Stimulated activated naive CD4-positive, alpha-beta T cell (primary cell): ENCODE data around the gene TNN.
"Not testable (repeated sequence)": the region's sequence is repeated elsewhere in the genome, so short reads cannot be mapped to it uniquely, and the experiment has no call there.

Experiments
- DNase-seq, 6 experiments: peaks; one replicate each; lab custom pipeline; 2025; lab: John Stamatoyannopoulos, UW

Gene TNN

GRCh38 chr1:175067362-175068106 lies at the start of gene TNN:
TNN (plus strand) TSS chr1:175067833; CDS start chr1:175077419, 9,586 bp downstream.
- DNase-seq: no peak

- DNase-seq: no peak
These were observed 48.1 kb upstream of the TNN start for GRCh38 chr1:175019524-175019923.

- DNase-seq: peak; percentile 95 to 98 (median 97)
These were observed 44.4 kb upstream of the TNN start, which contains the start of gene MRPS14 for GRCh38 chr1:175023043-175023921. MRPS14 (minus strand) TSS chr1:175023425; CDS start chr1:175023408, 17 bp downstream.

GRCh38 chr1:175023922-175024242 lies 43.8 kb upstream of the TNN start:
- not testable (repeated sequence) for DNase-seq

- no peak for DNase-seq
These were observed 42.9 kb upstream of the TNN start for GRCh38 chr1:175024773-175025172.

- no peak for DNase-seq
These were observed 33.7 kb upstream of the TNN start for GRCh38 chr1:175033953-175034352.

GRCh38 chr1:175034775-175035174 lies 32.9 kb upstream of the TNN start:
- no peak for DNase-seq

GRCh38 chr1:175035865-175036264 lies 31.8 kb upstream of the TNN start:
- DNase-seq: no peak

GRCh38 chr1:175036476-175036875 lies 31.2 kb upstream of the TNN start:
- DNase-seq: no peak

GRCh38 chr1:175037416-175037815 lies 30.2 kb upstream of the TNN start:
- no peak for DNase-seq

GRCh38 chr1:175040324-175040879 lies 27.2 kb upstream of the TNN start:
- no peak for DNase-seq

- DNase-seq: no peak
These were observed 25.0 kb upstream of the TNN start for GRCh38 chr1:175042650-175043049.

- no peak for DNase-seq
These were observed 23.8 kb upstream of the TNN start for GRCh38 chr1:175043824-175044223.

- DNase-seq: not testable (repeated sequence)
These were observed 23.0 kb upstream of the TNN start for GRCh38 chr1:175044591-175044990.

GRCh38 chr1:175045097-175045496 lies 22.5 kb upstream of the TNN start:
- no peak for DNase-seq

- no peak for DNase-seq
These were observed 22.1 kb upstream of the TNN start for GRCh38 chr1:175045519-175045918.

GRCh38 chr1:175050992-175051391 lies 16.6 kb upstream of the TNN start:
- DNase-seq: no peak

- no peak for DNase-seq
These were observed 12.9 kb upstream of the TNN start for GRCh38 chr1:175054736-175055135.

GRCh38 chr1:175062339-175062738 lies 5.3 kb upstream of the TNN start:
- no peak for DNase-seq

GRCh38 chr1:175062858-175063257 lies 4.8 kb upstream of the TNN start:
- no peak for DNase-seq

GRCh38 chr1:175070818-175071217 lies 3.2 kb downstream of the TNN start:
- DNase-seq: no peak

GRCh38 chr1:175071276-175071943 lies 3.8 kb downstream of the TNN start:
- no peak for DNase-seq
